Ishikawa (cell line): ENCODE data around the gene NFKB1.

Experiments
- CEBPB ChIP-seq: IDR thresholded peaks from 2 replicates; pipeline ENCODE4 v1.6.1; 2012
- CREB1 ChIP-seq: IDR thresholded peaks from 2 replicates; pipeline ENCODE4 v1.6.1; 2012; ENCODE audit warnings: low read depth
- EP300 ChIP-seq: IDR thresholded peaks from 2 replicates; pipeline ENCODE4 v1.6.1; 2012; ENCODE audit warnings: borderline replicate concordance
- RAD21 ChIP-seq: IDR thresholded peaks from 2 replicates; pipeline ENCODE4 v1.6.1; 2012; ENCODE audit warnings: low read depth
- TEAD4 ChIP-seq: IDR thresholded peaks from 2 replicates; pipeline ENCODE4 v1.6.1; 2012
- ZBTB7A ChIP-seq: IDR thresholded peaks from 2 replicates; pipeline ENCODE4 v1.6.1; 2012; ENCODE audit warnings: low read depth
- TF ChIP-seq, protein P1 (sequence below): IDR thresholded peaks from 2 replicates; pipeline ENCODE4 v1.6.1; 2012; ENCODE audit warnings: low read depth, mild to moderate bottlenecking

- TF ChIP-seq, protein P1, sequence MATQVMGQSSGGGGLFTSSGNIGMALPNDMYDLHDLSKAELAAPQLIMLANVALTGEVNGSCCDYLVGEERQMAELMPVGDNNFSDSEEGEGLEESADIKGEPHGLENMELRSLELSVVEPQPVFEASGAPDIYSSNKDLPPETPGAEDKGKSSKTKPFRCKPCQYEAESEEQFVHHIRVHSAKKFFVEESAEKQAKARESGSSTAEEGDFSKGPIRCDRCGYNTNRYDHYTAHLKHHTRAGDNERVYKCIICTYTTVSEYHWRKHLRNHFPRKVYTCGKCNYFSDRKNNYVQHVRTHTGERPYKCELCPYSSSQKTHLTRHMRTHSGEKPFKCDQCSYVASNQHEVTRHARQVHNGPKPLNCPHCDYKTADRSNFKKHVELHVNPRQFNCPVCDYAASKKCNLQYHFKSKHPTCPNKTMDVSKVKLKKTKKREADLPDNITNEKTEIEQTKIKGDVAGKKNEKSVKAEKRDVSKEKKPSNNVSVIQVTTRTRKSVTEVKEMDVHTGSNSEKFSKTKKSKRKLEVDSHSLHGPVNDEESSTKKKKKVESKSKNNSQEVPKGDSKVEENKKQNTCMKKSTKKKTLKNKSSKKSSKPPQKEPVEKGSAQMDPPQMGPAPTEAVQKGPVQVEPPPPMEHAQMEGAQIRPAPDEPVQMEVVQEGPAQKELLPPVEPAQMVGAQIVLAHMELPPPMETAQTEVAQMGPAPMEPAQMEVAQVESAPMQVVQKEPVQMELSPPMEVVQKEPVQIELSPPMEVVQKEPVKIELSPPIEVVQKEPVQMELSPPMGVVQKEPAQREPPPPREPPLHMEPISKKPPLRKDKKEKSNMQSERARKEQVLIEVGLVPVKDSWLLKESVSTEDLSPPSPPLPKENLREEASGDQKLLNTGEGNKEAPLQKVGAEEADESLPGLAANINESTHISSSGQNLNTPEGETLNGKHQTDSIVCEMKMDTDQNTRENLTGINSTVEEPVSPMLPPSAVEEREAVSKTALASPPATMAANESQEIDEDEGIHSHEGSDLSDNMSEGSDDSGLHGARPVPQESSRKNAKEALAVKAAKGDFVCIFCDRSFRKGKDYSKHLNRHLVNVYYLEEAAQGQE, result no peak
- TF ChIP-seq RAD21 (no peak), CREB1 (no peak), EP300 (no peak), ZBTB7A (no peak), CEBPB (no peak), TEAD4 (no peak)
Observed at GRCh38 chr4:102579794-102580462, 78.8 kb downstream of the NFKB1 start.
